Stomach smooth muscle (tissue), 2 donors: ENCODE measurements around the gene PLEKHA6.

Experiments used
- H3K27ac ChIP-seq: one replicate; pipeline ENCODE4 v1.7.0; 2013; ENCODE audit warnings: mild to moderate bottlenecking, low read length, inconsistent platforms
- H3K27me3 ChIP-seq, 2 donors: one replicate each; pipeline ENCODE4 v1.7.0; 2013; ENCODE audit warnings: low read length in 2 of 2; ENCODE audit not compliant: insufficient read depth in 2 of 2, control insufficient read depth in 1 of 2
- H3K36me3 ChIP-seq, 2 donors: one replicate each; pipeline ENCODE4 v1.7.0; 2013; ENCODE audit warnings: low read length in 2 of 2; ENCODE audit not compliant: control insufficient read depth in 2 of 2, insufficient read depth in 2 of 2
- H3K4me1 ChIP-seq: one replicate; pipeline ENCODE4 v1.7.0; 2013; ENCODE audit warnings: low read length; ENCODE audit not compliant: control insufficient read depth, insufficient read depth
- H3K4me3 ChIP-seq, 2 donors: one replicate each; pipeline ENCODE4 v1.7.0; 2013; ENCODE audit warnings: low read length in 2 of 2
- H3K9ac ChIP-seq, 2 donors: one replicate each; pipeline ENCODE4 v1.7.0; 2013; ENCODE audit warnings: low read length in 2 of 2, mild to moderate bottlenecking in 1 of 2
- H3K9me3 ChIP-seq, 2 donors: one replicate each; pipeline ENCODE4 v1.7.0; 2013; ENCODE audit warnings: low read length in 2 of 2; ENCODE audit not compliant: control insufficient read depth in 2 of 2
- donor health status: healthy.
- donor health status: Pancreatic carcinoma.

The PLEKHA6 gene

GRCh38 chr1:204199579-204199978 lies 160.2 kb downstream of the PLEKHA6 start:
- Histone ChIP-seq H3K4me1 (no peaks in the 10 kb centered on the region), H3K9ac (no peak overlapping the region), H3K27me3 (peaks cover 15 to 34% of the 10 kb centered on the region in 2 donors), H3K4me3 (no peak overlapping the region), H3K9me3 (no peaks in the 10 kb centered on the region), H3K36me3 (no peaks in the 10 kb centered on the region), H3K27ac (no peak overlapping the region)

GRCh38 chr1:204198348-204199340 lies 161.1 kb downstream of the PLEKHA6 start:
- Histone ChIP-seq H3K27ac (no peak overlapping the region), H3K27me3 (peaks cover 15 to 35% of the 10 kb centered on the region in 2 donors), H3K9me3 (no peaks in the 10 kb centered on the region), H3K4me1 (no peaks in the 10 kb centered on the region), H3K9ac (no peak overlapping the region), H3K4me3 (no peak overlapping the region), H3K36me3 (no peaks in the 10 kb centered on the region)

DNA sequence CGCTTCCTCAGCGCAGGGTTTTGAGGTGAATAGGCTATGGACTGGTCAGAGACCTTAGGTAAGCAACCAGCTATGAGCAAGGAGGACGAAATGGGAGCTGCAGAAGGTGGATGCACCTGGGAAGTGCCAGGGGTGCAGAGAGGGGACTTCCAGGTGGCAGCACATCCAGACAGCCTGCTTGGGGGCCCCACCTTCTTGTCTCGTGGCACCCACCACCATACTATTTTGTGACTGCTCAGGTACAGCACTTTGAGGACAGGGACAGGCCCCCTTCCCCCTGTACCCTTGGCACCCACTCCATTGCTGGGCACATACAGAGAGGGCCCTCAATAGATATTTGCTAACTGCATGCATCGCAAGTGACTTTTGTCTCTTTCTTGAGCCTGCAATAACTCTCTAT lies 162.7 kb downstream of the PLEKHA6 start:
- Histone ChIP-seq H3K27me3 (peaks cover 18 to 33% of the 10 kb centered on the region in 2 donors), H3K4me1 (no peaks in the 10 kb centered on the region), H3K27ac (no peak overlapping the region), H3K36me3 (no peaks in the 10 kb centered on the region), H3K9me3 (no peaks in the 10 kb centered on the region), H3K9ac (no peak overlapping the region), H3K4me3 (no peak overlapping the region)

DNA sequence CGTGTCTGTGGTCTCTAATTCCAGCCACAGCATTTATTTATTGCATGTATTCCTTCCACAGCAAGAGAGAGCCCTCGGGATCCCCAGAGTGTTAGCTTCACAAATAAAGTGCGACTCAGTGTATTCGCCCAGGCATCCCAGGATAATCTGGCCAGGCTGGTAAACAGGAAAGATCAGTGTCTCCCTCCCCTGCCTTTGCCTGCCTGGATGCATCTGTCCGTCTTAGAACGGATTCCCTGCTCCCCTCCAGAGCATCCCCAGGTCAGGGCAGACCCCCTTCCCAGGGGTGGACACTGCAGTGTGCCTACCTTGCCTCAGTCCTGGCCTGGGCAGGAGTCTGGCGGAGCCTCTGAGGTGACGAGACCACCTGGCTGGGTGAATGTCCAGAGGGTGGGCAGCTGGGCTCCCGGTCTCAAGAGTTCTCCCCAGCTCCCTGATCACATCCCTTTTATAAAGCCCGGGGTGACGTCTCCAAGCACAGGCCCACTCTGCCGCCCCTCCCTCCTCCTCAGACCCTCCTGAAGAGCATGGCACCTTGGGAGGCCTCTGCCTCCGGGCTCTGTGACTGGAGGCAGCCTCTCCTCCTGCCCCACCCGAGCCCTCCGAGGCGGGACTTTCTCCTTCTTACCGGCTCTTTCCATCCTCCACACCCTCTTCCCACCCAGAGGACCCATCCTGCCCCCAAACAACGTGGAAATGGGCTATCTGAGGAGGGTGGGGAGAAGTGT lies 163.5 kb downstream of the PLEKHA6 start, which contains the start of gene KISS1:
Gene KISS1, minus strand, starts transcription at position 424 of the 728 bp plus-strand sequence. CDS start 3,615 bp downstream, outside the sequence.
- no peak within 1 kb of the TSS for H3K27ac ChIP-seq
- H3K9ac ChIP-seq: no peak within 1 kb of the TSS
- no peaks in the 10 kb centered on the region for H3K36me3 ChIP-seq
- no peaks in the 10 kb centered on the region for H3K9me3 ChIP-seq
- peaks cover 18 to 29% of the 10 kb centered on the region in 2 donors for H3K27me3 ChIP-seq
- H3K4me1 ChIP-seq: no peaks in the 10 kb centered on the region
- no peak within 1 kb of the TSS for H3K4me3 ChIP-seq

- H3K4me3 ChIP-seq: no peak overlapping the region
- H3K4me1 ChIP-seq: no peaks in the 10 kb centered on the region
- no peak overlapping the region for H3K27ac ChIP-seq
- H3K27me3 ChIP-seq: peaks cover 15 to 27% of the 10 kb centered on the region in 2 donors
- H3K9ac ChIP-seq: no peak overlapping the region
- no peaks in the 10 kb centered on the region for H3K36me3 ChIP-seq
- no peaks in the 10 kb centered on the region for H3K9me3 ChIP-seq
Measured at GRCh38 chr1:204194771-204195170, 165.0 kb downstream of the PLEKHA6 start.

GRCh38 chr1:204194080-204194479 lies 165.6 kb downstream of the PLEKHA6 start:
- H3K4me1 ChIP-seq: no peaks in the 10 kb centered on the region
- H3K36me3 ChIP-seq: no peaks in the 10 kb centered on the region
- H3K4me3 ChIP-seq: no peak overlapping the region
- H3K9me3 ChIP-seq: no peaks in the 10 kb centered on the region
- H3K9ac ChIP-seq: no peak overlapping the region
- peaks cover 20 to 33% of the 10 kb centered on the region in 2 donors for H3K27me3 ChIP-seq
- H3K27ac ChIP-seq: no peak overlapping the region

- H3K27ac ChIP-seq: no peak overlapping the region
- H3K9me3 ChIP-seq: no peaks in the 10 kb centered on the region
- no peak overlapping the region for H3K9ac ChIP-seq
- H3K36me3 ChIP-seq: no peaks in the 10 kb centered on the region
- H3K4me1 ChIP-seq: no peaks in the 10 kb centered on the region
- peaks cover 27 to 39% of the 10 kb centered on the region in 2 donors for H3K27me3 ChIP-seq
- H3K4me3 ChIP-seq: no peak overlapping the region
Measured at GRCh38 chr1:204192589-204193352, 167.0 kb downstream of the PLEKHA6 start.

DNA sequence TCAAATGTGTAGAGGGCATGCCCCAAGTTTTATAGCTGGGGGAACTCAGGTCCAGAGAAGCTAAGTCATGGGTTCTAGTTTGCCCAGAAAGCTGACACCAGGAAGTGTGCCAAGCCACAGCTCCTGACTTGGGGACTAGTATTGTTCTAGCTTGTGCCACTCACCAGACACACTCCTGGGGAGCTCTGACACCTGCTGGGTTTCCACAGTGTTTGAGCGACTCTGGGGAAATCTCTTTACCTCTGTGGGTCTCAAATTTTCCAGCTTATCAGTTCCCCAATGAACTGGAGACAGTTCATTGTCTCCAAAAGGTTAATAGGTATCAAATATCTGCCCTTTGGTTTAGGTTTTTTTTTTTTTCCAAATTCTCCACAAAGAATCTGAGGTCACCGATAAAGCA lies 167.7 kb downstream of the PLEKHA6 start:
- Histone ChIP-seq H3K27ac (no peak overlapping the region), H3K9me3 (no peaks in the 10 kb centered on the region), H3K4me1 (no peaks in the 10 kb centered on the region), H3K27me3 (peaks cover 28 to 44% of the 10 kb centered on the region in 2 donors), H3K36me3 (no peaks in the 10 kb centered on the region), H3K9ac (no peak overlapping the region), H3K4me3 (no peak overlapping the region)

DNA sequence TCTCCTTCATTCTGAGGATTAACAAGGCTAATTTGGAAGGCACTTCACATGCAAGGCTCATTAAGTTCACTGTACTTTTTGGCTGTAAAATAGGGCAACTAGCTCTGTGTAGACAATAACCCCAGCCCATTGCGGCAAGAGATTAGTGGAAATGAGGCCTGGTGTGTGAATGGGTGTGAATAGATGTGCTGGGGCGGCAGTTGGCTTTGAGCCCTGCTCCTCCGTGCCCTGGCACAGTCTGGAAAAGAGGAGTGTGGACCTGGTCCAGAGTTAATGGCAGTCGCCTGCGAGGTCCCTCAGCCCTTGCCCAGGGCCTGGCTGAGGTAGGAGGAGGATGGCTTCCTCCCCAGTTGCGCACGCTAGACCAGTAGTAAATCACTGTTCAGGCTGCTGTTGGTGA lies 168.3 kb downstream of the PLEKHA6 start:
- no peak overlapping the region for H3K9ac ChIP-seq
- no peaks in the 10 kb centered on the region for H3K9me3 ChIP-seq
- H3K27ac ChIP-seq: no peak overlapping the region
- H3K4me3 ChIP-seq: no peak overlapping the region
- H3K4me1 ChIP-seq: no peaks in the 10 kb centered on the region
- H3K27me3 ChIP-seq: peaks cover 32 to 46% of the 10 kb centered on the region in 2 donors
- no peaks in the 10 kb centered on the region for H3K36me3 ChIP-seq
